Measurements from ENCODE around the gene C2CD4C. TPM values are rescaled to one million over a fixed set of nuclear protein-coding genes. Genes with fewer than 3 reads are reported as not detected.

The C2CD4C gene
- polyA plus RNA-seq, 1 experiment, result 0.07 TPM

DNA sequence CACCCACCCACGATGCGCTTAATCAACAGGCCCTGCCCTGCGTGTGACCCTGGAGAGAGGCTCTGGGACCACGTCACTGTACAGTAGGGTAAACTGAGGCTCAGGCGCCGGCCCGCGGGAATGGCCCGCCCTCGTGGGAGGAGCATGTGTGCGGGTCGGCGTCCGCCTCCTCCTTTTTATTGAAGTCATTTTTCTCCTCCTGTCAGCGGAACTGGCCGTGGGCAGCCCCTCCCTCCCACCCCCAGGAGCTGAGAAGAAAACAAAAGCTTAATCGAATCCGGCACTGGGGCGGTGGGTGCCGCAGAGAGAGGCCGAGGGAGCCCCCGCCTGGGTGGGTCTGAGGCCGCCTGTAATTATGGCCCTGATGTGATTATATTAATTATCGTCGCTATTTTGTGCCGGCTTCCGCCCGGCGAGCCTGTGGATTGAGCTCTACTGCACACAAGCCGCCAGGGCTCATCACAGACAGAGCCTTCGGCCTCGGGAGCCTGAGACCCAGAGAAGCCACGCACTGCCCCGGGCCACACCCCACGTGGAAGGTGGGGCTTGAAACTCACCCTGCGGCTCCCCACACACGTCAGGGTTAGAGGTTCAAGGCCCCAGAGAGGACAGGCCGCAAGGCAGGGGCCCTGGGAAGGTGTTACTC, 7.0 kb downstream of the C2CD4C start:
- ChIA-PET POLR2A (no interaction called here), CTCF (no interaction called here)
- Histone ChIP-seq H3K36me3 (ENCODE audit: control insufficient read depth, insufficient read depth, low read length) (no peaks in the 10 kb centered on the region), H3K27me3 (ENCODE audit: control insufficient read depth, insufficient read depth, low read length) (no peaks in the 10 kb centered on the region), H3K4me3 (ENCODE audit: low read depth, low read length) (no peak overlapping the region)
- TF ChIP-seq, protein P1, sequence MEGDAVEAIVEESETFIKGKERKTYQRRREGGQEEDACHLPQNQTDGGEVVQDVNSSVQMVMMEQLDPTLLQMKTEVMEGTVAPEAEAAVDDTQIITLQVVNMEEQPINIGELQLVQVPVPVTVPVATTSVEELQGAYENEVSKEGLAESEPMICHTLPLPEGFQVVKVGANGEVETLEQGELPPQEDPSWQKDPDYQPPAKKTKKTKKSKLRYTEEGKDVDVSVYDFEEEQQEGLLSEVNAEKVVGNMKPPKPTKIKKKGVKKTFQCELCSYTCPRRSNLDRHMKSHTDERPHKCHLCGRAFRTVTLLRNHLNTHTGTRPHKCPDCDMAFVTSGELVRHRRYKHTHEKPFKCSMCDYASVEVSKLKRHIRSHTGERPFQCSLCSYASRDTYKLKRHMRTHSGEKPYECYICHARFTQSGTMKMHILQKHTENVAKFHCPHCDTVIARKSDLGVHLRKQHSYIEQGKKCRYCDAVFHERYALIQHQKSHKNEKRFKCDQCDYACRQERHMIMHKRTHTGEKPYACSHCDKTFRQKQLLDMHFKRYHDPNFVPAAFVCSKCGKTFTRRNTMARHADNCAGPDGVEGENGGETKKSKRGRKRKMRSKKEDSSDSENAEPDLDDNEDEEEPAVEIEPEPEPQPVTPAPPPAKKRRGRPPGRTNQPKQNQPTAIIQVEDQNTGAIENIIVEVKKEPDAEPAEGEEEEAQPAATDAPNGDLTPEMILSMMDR (IDR thresholded peaks at IDR 0.05; ENCODE audit: insufficient read depth, low read depth, low read length), result no peak
- DNase-seq (ENCODE audit: low read depth), result no peak

DNA sequence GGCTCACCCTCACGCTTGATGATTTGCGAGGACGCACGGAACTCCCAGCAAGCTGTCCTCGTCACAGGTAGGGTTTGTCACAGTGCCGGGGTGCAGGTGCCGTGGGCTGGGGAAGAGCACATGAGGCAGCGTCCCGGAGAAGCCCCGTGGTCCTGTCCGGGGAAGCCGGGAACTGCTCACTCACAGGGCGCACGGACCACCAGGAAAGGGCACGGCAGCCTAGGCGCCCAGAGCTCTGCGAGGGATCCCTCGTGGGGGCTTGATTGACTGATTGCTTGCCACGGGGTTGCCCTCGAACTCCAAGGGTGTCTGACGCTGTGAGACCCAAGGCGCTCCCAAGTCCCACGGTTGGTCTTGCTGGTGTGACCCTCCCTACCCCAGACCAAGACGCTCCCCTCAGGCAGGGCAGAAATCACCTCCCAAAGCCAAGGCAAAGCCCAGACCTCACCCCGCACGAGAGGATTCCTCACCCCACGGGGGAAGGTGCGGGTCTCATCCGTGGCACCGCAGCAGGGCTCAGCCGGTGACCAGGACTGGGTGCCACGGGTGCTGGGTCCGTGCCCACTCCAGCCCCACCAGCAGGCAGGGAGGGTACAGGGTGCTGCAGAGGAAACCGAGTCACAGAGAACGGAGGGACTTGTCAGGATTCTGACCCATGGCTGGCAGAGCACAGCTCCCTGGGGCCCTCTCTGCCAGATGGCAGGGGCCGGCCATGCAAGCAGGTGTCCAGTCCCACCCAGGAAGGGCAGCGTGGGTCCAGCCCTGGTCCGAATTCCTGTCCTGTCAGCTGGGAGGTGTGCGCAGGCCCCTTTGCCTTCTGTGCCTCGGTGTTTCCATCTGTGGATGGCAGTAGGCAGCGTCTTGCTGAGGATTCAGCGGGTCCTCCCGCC, 7.7 kb downstream of the C2CD4C start:
- ChIA-PET CTCF (no interaction called here), POLR2A (no interaction called here)
- no peaks in the 10 kb centered on the region for H3K27me3 ChIP-seq (ENCODE audit: control insufficient read depth, insufficient read depth, low read length)
- H3K4me3 ChIP-seq (ENCODE audit: low read depth, low read length), result no peak overlapping the region
- no peaks in the 10 kb centered on the region for H3K36me3 ChIP-seq (ENCODE audit: control insufficient read depth, insufficient read depth, low read length)
- no peak for DNase-seq (ENCODE audit: low read depth)
- TF ChIP-seq, protein P1 (IDR thresholded peaks at IDR 0.05; ENCODE audit: insufficient read depth, low read depth, low read length), result no peak

DNA sequence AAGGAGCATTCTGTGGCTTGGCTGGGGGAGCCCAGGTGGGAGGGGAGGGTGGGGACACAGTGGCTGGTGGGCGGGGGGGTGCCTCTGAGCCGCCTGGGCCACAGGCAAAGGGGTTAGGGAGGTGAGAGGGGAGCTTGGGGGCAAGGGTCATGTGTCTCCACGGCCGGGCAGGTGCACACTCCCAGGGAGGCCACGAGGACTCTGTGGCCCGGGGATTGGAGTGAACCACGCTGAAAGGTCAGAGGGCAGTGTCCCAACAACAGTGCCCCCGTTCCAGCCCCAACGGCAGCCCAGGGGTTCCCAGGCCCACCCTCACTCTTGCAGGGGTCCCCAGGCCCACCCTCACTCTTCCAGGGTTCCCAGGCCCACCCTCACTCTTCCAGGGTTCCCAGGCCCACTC, 9.6 kb downstream of the C2CD4C start:
- Histone ChIP-seq H3K36me3 (ENCODE audit: control insufficient read depth, insufficient read depth, low read length) (no peaks in the 10 kb centered on the region), H3K27me3 (ENCODE audit: control insufficient read depth, insufficient read depth, low read length) (no peaks in the 10 kb centered on the region), H3K4me3 (ENCODE audit: low read depth, low read length) (no peak overlapping the region)
- no peak for DNase-seq (ENCODE audit: low read depth)
- TF ChIP-seq, protein P1 (IDR thresholded peaks at IDR 0.05; ENCODE audit: insufficient read depth, low read depth, low read length), result no peak
- CTCF ChIA-PET, result no interaction called here
- POLR2A ChIA-PET, result no interaction called here

DNA sequence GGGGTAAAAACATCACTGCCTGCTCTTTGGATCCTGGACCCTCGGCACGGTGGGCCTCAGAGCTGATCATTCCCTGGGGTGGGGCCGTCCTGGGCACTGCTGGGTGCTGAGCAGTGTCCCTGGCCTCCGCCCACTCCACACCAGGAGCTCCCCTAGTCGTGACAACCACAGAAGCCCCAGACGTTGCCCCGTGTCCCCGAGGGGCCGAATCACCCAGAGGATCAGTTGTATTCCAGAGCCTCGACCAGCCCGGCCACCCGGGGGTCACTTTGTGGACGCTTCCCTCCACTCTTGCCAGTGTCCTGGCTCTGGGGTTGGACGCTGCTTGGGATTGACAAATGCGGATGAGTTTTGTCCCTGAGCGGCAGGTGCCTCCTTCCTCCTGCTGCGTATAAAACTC, 10.2 kb downstream of the C2CD4C start:
- H3K36me3 ChIP-seq (ENCODE audit: control insufficient read depth, insufficient read depth, low read length), result no peaks in the 10 kb centered on the region
- TF ChIP-seq, protein P1 (IDR thresholded peaks at IDR 0.05; ENCODE audit: insufficient read depth, low read depth, low read length), result no peak
- no peak overlapping the region for H3K4me3 ChIP-seq (ENCODE audit: low read depth, low read length)
- no peaks in the 10 kb centered on the region for H3K27me3 ChIP-seq (ENCODE audit: control insufficient read depth, insufficient read depth, low read length)
- CTCF ChIA-PET, result no interaction called here
- POLR2A ChIA-PET, result no interaction called here
- no peak for DNase-seq (ENCODE audit: low read depth)

DNA sequence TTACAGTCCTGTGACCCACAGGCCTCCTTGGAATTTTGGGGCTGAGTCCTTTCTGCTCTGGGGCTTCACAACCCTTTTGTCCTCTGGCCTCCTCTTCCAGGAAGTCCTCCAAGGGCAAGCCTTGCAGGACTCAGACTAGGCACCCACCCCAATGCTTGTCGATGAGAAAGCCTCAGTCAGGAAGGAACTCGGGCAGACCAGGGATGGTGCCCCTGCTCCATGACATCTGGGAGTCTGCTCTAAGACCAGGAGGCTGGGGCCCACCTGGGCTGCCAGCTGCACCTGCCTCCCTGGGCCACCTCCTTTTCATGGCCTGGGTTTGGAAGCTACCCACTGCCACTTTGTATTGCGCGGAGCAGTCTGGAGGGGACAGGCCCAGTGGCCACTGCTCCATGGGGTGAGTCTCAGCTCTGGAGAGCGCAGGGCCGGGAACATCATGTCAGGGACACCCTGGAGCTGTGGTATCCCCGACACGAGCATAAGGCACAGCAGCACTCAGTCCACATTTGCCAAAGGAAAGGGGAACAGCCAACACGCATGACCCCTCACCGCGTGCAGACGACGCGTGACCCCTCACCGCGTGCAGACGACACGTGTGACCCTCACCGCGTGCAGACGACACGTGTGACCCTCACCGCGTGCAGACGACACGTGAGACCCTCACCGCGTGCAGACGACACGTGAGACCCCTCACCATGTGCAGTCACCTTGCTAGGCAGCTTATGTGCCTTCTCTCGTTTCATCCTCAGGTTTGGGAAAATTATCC, 10.8 kb downstream of the C2CD4C start:
- POLR2A ChIA-PET, result no interaction called here
- Histone ChIP-seq H3K4me3 (ENCODE audit: low read depth, low read length) (no peak overlapping the region), H3K27me3 (ENCODE audit: control insufficient read depth, insufficient read depth, low read length) (no peaks in the 10 kb centered on the region), H3K36me3 (ENCODE audit: control insufficient read depth, insufficient read depth, low read length) (no peaks in the 10 kb centered on the region)
- CTCF ChIA-PET, result no interaction called here
- no peak for DNase-seq (ENCODE audit: low read depth)
- TF ChIP-seq, protein P1 (IDR thresholded peaks at IDR 0.05; ENCODE audit: insufficient read depth, low read depth, low read length), result no peak

All from BJ (cell line).